HL-60/S4 (cell line): Measurements from ENCODE around the gene WRAP53.

ENCODE experiments used
- in situ Hi-C: fragments of 300-500 bp; cut with MboI; formaldehyde crosslinking; loops from 2 replicates; pipeline ENCODE4 v1.14.3; 2022; ENCODE audit warnings: low sequenced_read_pairs

WRAP53 gene

GRCh38 chr17:7740481-7741001 lies 52.3 kb downstream of the WRAP53 start:
- in situ Hi-C loops, result no loop called here

- in situ Hi-C loops, result no loop called here
These were observed 54.5 kb downstream of the WRAP53 start for GRCh38 chr17:7742729-7743128.

GRCh38 chr17:7744416-7744815 lies 56.1 kb downstream of the WRAP53 start:
- in situ Hi-C loops, result no loop called here

DNA sequence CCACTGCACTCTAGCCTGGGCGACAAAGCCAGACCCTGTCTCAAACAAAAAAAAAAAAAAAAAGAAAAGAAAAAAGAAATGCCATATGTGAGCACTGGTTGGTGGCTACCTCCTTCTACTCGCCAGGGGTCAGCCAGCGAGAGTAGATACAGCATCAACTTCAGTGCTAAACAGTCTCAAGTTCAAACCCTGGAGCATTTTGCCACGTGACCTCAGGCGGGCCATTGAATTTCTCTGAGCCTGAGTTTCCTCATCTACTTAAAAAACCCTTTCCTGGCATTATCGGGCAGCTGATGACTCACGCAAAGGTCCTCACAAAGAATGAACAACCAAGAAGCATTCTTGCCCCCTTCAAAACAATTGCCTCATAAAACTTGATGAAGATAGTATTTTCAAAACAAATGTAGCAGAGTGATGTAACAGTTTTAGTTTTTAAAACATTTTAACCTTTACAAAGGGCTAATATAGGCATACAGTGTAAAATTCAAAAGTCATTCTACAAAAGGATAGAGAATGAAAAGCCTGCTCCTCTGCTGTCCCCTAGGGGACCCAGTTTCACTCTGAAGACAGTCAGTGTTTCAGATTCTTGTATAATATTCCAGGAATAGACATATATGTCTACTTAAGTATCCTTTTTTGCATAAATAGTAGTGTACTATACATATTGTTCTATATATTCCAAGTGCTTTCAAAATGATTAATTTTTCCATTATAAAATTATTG lies 57.6 kb downstream of the WRAP53 start:
- in situ Hi-C loops, result no loop called here

DNA sequence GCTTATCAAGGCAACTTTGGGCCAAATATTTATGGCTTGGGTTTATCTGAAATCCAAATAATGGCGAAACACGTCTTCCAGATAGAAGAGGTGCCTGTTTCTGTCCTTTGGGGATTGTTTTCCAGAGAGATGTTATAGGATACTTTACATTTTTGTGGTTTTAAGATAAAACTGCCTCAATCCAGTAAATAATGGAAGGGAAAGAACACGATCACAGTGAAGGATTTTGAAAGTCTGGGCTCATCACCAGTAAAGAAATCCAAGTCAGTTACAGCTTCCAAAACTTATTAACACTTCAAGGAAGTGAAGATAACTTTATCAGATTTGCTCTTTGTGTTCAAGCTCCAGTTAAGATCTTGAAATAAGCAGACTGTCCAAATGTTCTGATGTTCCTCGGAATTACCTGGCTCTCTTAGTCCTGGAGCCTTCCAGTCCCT lies 59.4 kb downstream of the WRAP53 start:
- in situ Hi-C loops, result no loop called here

DNA sequence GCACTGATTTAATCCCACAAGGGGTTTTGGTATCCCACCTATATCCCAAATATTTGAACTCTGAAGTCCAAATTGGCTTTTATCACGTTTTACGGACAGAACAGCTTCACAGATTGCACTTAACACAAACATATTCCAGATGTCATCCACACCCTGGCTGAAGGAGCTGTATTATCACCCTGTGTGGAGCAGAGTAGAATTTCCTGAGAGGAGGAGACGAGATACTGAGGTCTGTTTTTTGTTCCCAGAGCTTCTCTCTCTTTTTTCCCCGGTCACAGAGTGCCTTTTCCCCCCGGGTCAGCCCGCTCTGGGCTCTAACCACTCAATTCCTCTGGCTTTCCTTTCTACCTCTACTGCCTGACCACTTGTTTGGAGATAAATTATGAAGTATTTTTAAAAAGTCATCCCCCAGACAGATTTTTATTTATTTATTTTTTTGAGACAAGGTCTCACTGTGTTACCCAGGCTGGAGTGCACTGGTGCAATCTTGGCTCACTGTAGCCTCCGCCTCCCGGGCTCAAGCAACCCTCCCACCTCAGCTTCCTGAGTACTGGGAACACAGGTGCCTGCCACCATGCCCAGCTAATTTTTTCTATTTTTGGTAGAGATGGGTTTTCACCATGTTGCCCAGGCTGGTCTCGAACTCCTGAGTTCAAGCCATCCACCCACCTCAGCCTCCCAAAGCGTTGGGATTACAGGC lies 59.9 kb downstream of the WRAP53 start:
- in situ Hi-C loops, result no loop called here

- in situ Hi-C loops, result no loop called here
These were observed 62.1 kb downstream of the WRAP53 start for GRCh38 chr17:7750321-7750821.
